ENCODE results near the gene CDC42. TPM values are rescaled to one million over a fixed set of nuclear protein-coding genes. Genes with fewer than 3 reads are reported as not detected.

Gene CDC42
- total and polyA plus RNA-seq, 9 of the 15 experiments (the other 6 are each of a cell fraction or from before 2014, with no cell fraction given): 186 to 398 (median 325) TPM

GRCh38 chr1:22025368-22026155, 26.9 kb upstream of the CDC42 start (continued):
- TF ChIP-seq RAD21 (CRISPR knock-in tag; conservative IDR thresholded peaks at IDR 0.05 in 1 of 2, IDR thresholded peaks at IDR 0.05 in 1 of 2): 0 out of 4 replicates have a peak, but pooled peaks of 1 of the 2 experiments have one; percentile 12
- TF ChIP-seq ERF (CRISPR knock-in tag; IDR thresholded peaks at IDR 0.05): 0 out of 2 replicates have a peak, but pooled peaks have one; percentile 37
- peak; percentile 93 for TF ChIP-seq PHF8 (IDR thresholded peaks at IDR 0.05; ENCODE audit: borderline replicate concordance, low read length)
- no peak for TF ChIP-seq ZNF24 (IDR thresholded peaks at IDR 0.05)
- peak in 2 of 3 experiments; percentile 27 to 81 for TF ChIP-seq YY1 (IDR thresholded peaks at IDR 0.05; ENCODE audit: borderline replicate concordance in 1 of 3, control insufficient read depth in 1 of 3, extremely low read depth in 1 of 3, insufficient read depth in 3 of 3, insufficient read length in 1 of 3, insufficient replicate concordance in 2 of 3, low read depth in 1 of 3, low read length in 2 of 3)
- TF ChIP-seq, protein P1, sequence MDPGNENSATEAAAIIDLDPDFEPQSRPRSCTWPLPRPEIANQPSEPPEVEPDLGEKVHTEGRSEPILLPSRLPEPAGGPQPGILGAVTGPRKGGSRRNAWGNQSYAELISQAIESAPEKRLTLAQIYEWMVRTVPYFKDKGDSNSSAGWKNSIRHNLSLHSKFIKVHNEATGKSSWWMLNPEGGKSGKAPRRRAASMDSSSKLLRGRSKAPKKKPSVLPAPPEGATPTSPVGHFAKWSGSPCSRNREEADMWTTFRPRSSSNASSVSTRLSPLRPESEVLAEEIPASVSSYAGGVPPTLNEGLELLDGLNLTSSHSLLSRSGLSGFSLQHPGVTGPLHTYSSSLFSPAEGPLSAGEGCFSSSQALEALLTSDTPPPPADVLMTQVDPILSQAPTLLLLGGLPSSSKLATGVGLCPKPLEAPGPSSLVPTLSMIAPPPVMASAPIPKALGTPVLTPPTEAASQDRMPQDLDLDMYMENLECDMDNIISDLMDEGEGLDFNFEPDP (CRISPR knock-in tag; IDR thresholded peaks at IDR 0.05): peak; percentile 33; the same call in 1 of the 2 replicates
- TF ChIP-seq, protein P2, sequence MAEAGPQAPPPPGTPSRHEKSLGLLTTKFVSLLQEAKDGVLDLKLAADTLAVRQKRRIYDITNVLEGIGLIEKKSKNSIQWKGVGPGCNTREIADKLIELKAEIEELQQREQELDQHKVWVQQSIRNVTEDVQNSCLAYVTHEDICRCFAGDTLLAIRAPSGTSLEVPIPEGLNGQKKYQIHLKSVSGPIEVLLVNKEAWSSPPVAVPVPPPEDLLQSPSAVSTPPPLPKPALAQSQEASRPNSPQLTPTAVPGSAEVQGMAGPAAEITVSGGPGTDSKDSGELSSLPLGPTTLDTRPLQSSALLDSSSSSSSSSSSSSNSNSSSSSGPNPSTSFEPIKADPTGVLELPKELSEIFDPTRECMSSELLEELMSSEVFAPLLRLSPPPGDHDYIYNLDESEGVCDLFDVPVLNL (CRISPR knock-in tag; IDR thresholded peaks at IDR 0.05; ENCODE audit: low read depth): peak; percentile 80; the same call in 1 of the 2 replicates
- no peak for TF ChIP-seq TOE1 (IDR thresholded peaks at IDR 0.05; ENCODE audit: borderline replicate concordance)
- peak; percentile 93; the same call in 1 of the 2 replicates for TF ChIP-seq TOE1 (CRISPR knock-in tag; IDR thresholded peaks at IDR 0.05; ENCODE audit: borderline replicate concordance, low read depth)
- TF ChIP-seq POLR2AphosphoS5 (IDR thresholded peaks at IDR 0.05; ENCODE audit: control insufficient read depth, insufficient read depth, low read depth, low read length): peak; percentile 86
- peak; percentile 55; the same call in 1 of the 2 replicates for TF ChIP-seq FOXJ2 (tag; IDR thresholded peaks at IDR 0.05)
- TF ChIP-seq NFE2 (IDR thresholded peaks at IDR 0.05; ENCODE audit: low read depth): peak; percentile 53; the same call in 1 of the 2 replicates
- peak; percentile 94 for TF ChIP-seq ELF1 (tag; IDR thresholded peaks at IDR 0.05)
- TF ChIP-seq, protein P3, sequence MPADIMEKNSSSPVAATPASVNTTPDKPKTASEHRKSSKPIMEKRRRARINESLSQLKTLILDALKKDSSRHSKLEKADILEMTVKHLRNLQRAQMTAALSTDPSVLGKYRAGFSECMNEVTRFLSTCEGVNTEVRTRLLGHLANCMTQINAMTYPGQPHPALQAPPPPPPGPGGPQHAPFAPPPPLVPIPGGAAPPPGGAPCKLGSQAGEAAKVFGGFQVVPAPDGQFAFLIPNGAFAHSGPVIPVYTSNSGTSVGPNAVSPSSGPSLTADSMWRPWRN (IDR thresholded peaks at IDR 0.05; ENCODE audit: low read depth): peak; percentile 56; the same call in 1 of the 2 replicates
- TF ChIP-seq ZNF324 (CRISPR knock-in tag; IDR thresholded peaks at IDR 0.05): 0 out of 2 replicates have a peak, but pooled peaks have one; percentile 36
- no peak for TF ChIP-seq KAT8 (IDR thresholded peaks at IDR 0.05; ENCODE audit: low read depth)
- TF ChIP-seq NR4A1 (CRISPR knock-in tag; IDR thresholded peaks at IDR 0.05): 0 out of 2 replicates have a peak, but pooled peaks have one; percentile 70
- no peak; the same call in 1 of the 2 replicates for TF ChIP-seq NR4A1 (tag; IDR thresholded peaks at IDR 0.05)
- TF ChIP-seq CREM (IDR thresholded peaks at IDR 0.05; ENCODE audit: low read depth): peak; percentile 74
- no peak for TF ChIP-seq ZNF57 (CRISPR knock-in tag; IDR thresholded peaks at IDR 0.05)
- peak; percentile 35; the same call in 1 of the 2 replicates for TF ChIP-seq LCOR (CRISPR knock-in tag; IDR thresholded peaks at IDR 0.05)
- TF ChIP-seq KAT7 (CRISPR knock-in tag; IDR thresholded peaks at IDR 0.05; ENCODE audit: borderline replicate concordance): peak; percentile 55; the same call in 1 of the 2 replicates
- TF ChIP-seq HOXB6 (CRISPR knock-in tag; IDR thresholded peaks at IDR 0.05; ENCODE audit: borderline replicate concordance): no peak
